ENCODE data around the gene NR2C1.
A peak's percentile ranks its signal among the peaks of the same experiment; 100 is the strongest.
"Not testable (repeated sequence)": the region's sequence is repeated elsewhere in the genome, so short reads cannot be mapped to it uniquely, and the experiment has no call there.

The NR2C1 gene

GRCh38 chr12:95072900-95073697, at the start of gene NR2C1:
NR2C1 (minus strand) TSS chr12:95073618; CDS start chr12:95067384, 6,234 bp downstream.
- DNase-seq: peak; percentile 89 to 92

GRCh38 chr12:95118788-95119179, 45.4 kb upstream of the NR2C1 start:
- no peak for DNase-seq

GRCh38 chr12:95118138-95118787, 44.8 kb upstream of the NR2C1 start:
- DNase-seq: no peak

- DNase-seq: peak; percentile 42 to 61
These were observed 43.8 kb upstream of the NR2C1 start for GRCh38 chr12:95117178-95117599.

- no peak for DNase-seq
These were observed 43.4 kb upstream of the NR2C1 start for GRCh38 chr12:95116773-95117172.

- no peak for DNase-seq
These were observed 42.9 kb upstream of the NR2C1 start for GRCh38 chr12:95116341-95116740.

- DNase-seq: no peak
These were observed 42.2 kb upstream of the NR2C1 start for GRCh38 chr12:95115641-95116040.

GRCh38 chr12:95114766-95115405, 41.5 kb upstream of the NR2C1 start:
- no peak for DNase-seq

GRCh38 chr12:95107362-95107761, 33.9 kb upstream of the NR2C1 start:
- no peak for DNase-seq

- peak in 1 of 2 experiments; percentile 18 for DNase-seq
These were observed 32.1 kb upstream of the NR2C1 start for GRCh38 chr12:95105540-95105939.

GRCh38 chr12:95104919-95105452, 31.6 kb upstream of the NR2C1 start:
- DNase-seq: no peak

- peak; percentile 18 to 44 for DNase-seq
These were observed 29.7 kb upstream of the NR2C1 start for GRCh38 chr12:95102916-95103671.

GRCh38 chr12:95101957-95102356, 28.5 kb upstream of the NR2C1 start:
- not testable (repeated sequence) for DNase-seq

- DNase-seq: no peak
These were observed 27.1 kb upstream of the NR2C1 start for GRCh38 chr12:95100264-95101190.

- DNase-seq: no peak
These were observed 25.9 kb upstream of the NR2C1 start for GRCh38 chr12:95099270-95099790.

- no peak for DNase-seq
These were observed 23.4 kb upstream of the NR2C1 start for GRCh38 chr12:95096852-95097251.

GRCh38 chr12:95096378-95096777, 23.0 kb upstream of the NR2C1 start:
- no peak for DNase-seq

GRCh38 chr12:95095866-95096265, 22.4 kb upstream of the NR2C1 start:
- not testable (repeated sequence) for DNase-seq

GRCh38 chr12:95089462-95089861, 16.0 kb upstream of the NR2C1 start:
- no peak for DNase-seq

GRCh38 chr12:95088379-95088778, 15.0 kb upstream of the NR2C1 start:
- no peak for DNase-seq

- DNase-seq: no peak
These were observed 12.2 kb upstream of the NR2C1 start for GRCh38 chr12:95085612-95086011.

Measured in activated CD4-positive, alpha-beta T cell treated with anti-CD3 and anti-CD28 coated beads, Interleukin-2, amount 50 U/mL, for 48 hours (primary cell).